Measurements from ENCODE around the gene FILIP1. TPM values are rescaled to one million over a fixed set of nuclear protein-coding genes. Genes with fewer than 3 reads are reported as not detected.

The FILIP1 gene
- total RNA-seq, 1 experiment from 2014 or later = 2.9 TPM

DNA sequence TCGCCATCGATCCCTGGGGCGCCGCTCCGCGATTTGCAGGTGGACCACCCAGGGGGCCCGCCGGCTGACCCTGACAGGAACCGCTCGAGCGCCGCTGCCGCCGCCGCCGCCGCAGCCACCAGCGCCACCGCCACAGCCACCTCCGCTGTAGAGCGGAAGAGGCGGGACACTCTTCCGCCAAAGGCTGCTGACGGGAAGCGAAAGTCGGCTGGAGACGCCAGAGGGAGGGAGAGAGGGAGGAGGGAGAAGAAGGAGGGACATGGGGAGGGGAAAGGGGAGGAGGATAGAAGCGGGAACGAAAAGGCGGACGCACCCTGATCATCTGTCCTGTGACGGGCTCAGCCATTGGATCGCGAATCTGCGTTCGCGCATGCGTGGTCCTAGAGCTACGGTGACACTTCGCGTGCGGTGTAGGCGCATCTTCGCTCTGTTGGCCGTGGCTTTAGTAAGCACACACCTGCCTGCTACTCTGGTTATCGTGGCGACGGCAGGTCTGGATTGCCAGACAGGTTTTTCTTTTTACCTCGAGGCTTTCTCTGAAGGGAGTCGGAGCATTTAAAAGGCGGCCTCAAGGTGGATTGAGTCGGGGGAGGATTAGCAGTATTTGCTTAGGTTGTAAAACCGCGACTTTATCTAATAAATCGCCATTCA lies 208.8 kb downstream of the FILIP1 start, which contains the start of gene TMEM30A:
TMEM30A (minus strand) TSS at position 161 of the 651 bp plus-strand sequence; CDS start at position 7, 154 bp downstream.
- ChIA-PET POLR2A (interaction anchor here (0.6 to 1.9 kb wide), 5 partner anchors 9 to 50 kb away, joined by 3 to 12 read pairs (median 8); partner anchors contain the start of gene COX7A2), CTCF (interaction anchor here (0.8 to 2.2 kb wide), 2 partner anchors 13 to 15 kb away, joined by 3 to 8 read pairs; no protein-coding TSS in a partner anchor)
- ATAC-seq (peak; percentile 99), DNase-seq (ENCODE audit: low spot score) (peak; percentile 97)
- Mint-ChIP-seq H3K27ac (no peak within 1 kb of the TSS), H3K4me1 (peaks cover 36% of the 10 kb centered on the region), H3K27me3 (ENCODE audit: low read depth) (no peaks in the 10 kb centered on the region), H3K9me3 (no peaks in the 10 kb centered on the region), H3K36me3 (no peaks in the 10 kb centered on the region), H3K4me3 (no peak within 1 kb of the TSS)
- TF ChIP-seq ETV6 (CRISPR knock-in tag; IDR thresholded peaks at IDR 0.05) = peak; percentile 87
- no peak for TF ChIP-seq NR2C2 (CRISPR knock-in tag; IDR thresholded peaks at IDR 0.05)
- TF ChIP-seq, protein P1, sequence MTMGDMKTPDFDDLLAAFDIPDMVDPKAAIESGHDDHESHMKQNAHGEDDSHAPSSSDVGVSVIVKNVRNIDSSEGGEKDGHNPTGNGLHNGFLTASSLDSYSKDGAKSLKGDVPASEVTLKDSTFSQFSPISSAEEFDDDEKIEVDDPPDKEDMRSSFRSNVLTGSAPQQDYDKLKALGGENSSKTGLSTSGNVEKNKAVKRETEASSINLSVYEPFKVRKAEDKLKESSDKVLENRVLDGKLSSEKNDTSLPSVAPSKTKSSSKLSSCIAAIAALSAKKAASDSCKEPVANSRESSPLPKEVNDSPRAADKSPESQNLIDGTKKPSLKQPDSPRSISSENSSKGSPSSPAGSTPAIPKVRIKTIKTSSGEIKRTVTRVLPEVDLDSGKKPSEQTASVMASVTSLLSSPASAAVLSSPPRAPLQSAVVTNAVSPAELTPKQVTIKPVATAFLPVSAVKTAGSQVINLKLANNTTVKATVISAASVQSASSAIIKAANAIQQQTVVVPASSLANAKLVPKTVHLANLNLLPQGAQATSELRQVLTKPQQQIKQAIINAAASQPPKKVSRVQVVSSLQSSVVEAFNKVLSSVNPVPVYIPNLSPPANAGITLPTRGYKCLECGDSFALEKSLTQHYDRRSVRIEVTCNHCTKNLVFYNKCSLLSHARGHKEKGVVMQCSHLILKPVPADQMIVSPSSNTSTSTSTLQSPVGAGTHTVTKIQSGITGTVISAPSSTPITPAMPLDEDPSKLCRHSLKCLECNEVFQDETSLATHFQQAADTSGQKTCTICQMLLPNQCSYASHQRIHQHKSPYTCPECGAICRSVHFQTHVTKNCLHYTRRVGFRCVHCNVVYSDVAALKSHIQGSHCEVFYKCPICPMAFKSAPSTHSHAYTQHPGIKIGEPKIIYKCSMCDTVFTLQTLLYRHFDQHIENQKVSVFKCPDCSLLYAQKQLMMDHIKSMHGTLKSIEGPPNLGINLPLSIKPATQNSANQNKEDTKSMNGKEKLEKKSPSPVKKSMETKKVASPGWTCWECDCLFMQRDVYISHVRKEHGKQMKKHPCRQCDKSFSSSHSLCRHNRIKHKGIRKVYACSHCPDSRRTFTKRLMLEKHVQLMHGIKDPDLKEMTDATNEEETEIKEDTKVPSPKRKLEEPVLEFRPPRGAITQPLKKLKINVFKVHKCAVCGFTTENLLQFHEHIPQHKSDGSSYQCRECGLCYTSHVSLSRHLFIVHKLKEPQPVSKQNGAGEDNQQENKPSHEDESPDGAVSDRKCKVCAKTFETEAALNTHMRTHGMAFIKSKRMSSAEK (CRISPR knock-in tag; IDR thresholded peaks at IDR 0.05; ENCODE audit: borderline replicate concordance) = no peak
- TF ChIP-seq, protein P2, sequence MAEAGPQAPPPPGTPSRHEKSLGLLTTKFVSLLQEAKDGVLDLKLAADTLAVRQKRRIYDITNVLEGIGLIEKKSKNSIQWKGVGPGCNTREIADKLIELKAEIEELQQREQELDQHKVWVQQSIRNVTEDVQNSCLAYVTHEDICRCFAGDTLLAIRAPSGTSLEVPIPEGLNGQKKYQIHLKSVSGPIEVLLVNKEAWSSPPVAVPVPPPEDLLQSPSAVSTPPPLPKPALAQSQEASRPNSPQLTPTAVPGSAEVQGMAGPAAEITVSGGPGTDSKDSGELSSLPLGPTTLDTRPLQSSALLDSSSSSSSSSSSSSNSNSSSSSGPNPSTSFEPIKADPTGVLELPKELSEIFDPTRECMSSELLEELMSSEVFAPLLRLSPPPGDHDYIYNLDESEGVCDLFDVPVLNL (CRISPR knock-in tag; IDR thresholded peaks at IDR 0.05; ENCODE audit: borderline replicate concordance, low read depth) = no peak
- TF ChIP-seq, protein P3, sequence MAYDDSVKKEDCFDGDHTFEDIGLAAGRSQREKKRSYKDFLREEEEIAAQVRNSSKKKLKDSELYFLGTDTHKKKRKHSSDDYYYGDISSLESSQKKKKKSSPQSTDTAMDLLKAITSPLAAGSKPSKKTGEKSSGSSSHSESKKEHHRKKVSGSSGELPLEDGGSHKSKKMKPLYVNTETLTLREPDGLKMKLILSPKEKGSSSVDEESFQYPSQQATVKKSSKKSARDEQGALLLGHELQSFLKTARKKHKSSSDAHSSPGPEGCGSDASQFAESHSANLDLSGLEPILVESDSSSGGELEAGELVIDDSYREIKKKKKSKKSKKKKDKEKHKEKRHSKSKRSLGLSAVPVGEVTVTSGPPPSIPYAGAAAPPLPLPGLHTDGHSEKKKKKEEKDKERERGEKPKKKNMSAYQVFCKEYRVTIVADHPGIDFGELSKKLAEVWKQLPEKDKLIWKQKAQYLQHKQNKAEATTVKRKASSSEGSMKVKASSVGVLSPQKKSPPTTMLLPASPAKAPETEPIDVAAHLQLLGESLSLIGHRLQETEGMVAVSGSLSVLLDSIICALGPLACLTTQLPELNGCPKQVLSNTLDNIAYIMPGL (CRISPR knock-in tag; IDR thresholded peaks at IDR 0.05) = peak; percentile 74; the same call in 1 of the 2 replicates
- TF ChIP-seq, protein P4, sequence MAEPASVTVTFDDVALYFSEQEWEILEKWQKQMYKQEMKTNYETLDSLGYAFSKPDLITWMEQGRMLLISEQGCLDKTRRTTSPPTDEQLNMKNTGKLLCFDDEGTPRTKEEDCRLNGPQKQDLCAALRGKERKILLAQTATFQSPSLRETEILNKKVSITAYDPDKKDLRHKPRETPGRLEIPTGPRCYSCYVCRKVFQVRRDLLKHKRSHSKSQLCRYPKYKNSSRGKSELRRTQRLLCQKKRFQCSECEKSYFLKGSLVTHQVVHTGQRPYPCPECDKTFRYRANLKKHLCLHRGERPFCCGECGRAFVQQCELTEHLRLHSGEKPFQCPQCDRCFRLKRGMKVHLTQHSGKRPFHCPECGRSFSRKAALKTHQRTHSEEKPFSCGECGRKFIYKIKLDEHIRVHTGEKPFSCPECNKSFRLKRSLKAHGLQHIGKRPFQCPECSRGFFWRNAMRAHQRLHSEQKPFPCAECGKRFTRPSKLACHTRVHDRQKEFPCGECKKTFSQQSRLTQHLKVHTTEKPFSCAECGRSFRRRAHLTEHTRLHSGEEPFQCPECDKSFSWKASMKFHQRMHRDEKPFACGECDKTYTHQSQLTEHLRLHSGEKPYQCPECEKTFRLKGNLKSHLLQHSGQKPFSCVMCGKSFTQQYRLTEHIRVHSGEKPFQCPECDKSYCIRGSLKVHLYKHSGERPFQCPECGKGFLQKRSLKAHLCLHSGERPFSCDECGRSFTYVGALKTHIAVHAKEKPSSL (CRISPR knock-in tag; conservative IDR thresholded peaks at IDR 0.05) = no peak
- TF ChIP-seq ZNF138 (CRISPR knock-in tag; conservative IDR thresholded peaks at IDR 0.05) = no peak
- no peak for TF ChIP-seq RORB (CRISPR knock-in tag; IDR thresholded peaks at IDR 0.05)
- TF ChIP-seq, protein P5, sequence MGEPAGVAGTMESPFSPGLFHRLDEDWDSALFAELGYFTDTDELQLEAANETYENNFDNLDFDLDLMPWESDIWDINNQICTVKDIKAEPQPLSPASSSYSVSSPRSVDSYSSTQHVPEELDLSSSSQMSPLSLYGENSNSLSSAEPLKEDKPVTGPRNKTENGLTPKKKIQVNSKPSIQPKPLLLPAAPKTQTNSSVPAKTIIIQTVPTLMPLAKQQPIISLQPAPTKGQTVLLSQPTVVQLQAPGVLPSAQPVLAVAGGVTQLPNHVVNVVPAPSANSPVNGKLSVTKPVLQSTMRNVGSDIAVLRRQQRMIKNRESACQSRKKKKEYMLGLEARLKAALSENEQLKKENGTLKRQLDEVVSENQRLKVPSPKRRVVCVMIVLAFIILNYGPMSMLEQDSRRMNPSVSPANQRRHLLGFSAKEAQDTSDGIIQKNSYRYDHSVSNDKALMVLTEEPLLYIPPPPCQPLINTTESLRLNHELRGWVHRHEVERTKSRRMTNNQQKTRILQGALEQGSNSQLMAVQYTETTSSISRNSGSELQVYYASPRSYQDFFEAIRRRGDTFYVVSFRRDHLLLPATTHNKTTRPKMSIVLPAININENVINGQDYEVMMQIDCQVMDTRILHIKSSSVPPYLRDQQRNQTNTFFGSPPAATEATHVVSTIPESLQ (CRISPR knock-in tag; IDR thresholded peaks at IDR 0.05) = no peak
- TF ChIP-seq, protein P6, sequence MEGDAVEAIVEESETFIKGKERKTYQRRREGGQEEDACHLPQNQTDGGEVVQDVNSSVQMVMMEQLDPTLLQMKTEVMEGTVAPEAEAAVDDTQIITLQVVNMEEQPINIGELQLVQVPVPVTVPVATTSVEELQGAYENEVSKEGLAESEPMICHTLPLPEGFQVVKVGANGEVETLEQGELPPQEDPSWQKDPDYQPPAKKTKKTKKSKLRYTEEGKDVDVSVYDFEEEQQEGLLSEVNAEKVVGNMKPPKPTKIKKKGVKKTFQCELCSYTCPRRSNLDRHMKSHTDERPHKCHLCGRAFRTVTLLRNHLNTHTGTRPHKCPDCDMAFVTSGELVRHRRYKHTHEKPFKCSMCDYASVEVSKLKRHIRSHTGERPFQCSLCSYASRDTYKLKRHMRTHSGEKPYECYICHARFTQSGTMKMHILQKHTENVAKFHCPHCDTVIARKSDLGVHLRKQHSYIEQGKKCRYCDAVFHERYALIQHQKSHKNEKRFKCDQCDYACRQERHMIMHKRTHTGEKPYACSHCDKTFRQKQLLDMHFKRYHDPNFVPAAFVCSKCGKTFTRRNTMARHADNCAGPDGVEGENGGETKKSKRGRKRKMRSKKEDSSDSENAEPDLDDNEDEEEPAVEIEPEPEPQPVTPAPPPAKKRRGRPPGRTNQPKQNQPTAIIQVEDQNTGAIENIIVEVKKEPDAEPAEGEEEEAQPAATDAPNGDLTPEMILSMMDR (IDR thresholded peaks at IDR 0.05) = no peak
- TF ChIP-seq FOXK1 (CRISPR knock-in tag; IDR thresholded peaks at IDR 0.05) = peak; percentile 66; the same call in 1 of the 2 replicates
- no peak for TF ChIP-seq ELF4 (CRISPR knock-in tag; IDR thresholded peaks at IDR 0.05; ENCODE audit: low read depth)
- TF ChIP-seq, protein P7, sequence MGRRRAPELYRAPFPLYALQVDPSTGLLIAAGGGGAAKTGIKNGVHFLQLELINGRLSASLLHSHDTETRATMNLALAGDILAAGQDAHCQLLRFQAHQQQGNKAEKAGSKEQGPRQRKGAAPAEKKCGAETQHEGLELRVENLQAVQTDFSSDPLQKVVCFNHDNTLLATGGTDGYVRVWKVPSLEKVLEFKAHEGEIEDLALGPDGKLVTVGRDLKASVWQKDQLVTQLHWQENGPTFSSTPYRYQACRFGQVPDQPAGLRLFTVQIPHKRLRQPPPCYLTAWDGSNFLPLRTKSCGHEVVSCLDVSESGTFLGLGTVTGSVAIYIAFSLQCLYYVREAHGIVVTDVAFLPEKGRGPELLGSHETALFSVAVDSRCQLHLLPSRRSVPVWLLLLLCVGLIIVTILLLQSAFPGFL (CRISPR knock-in tag; IDR thresholded peaks at IDR 0.05; ENCODE audit: borderline replicate concordance) = no peak
- TF ChIP-seq, protein P8, sequence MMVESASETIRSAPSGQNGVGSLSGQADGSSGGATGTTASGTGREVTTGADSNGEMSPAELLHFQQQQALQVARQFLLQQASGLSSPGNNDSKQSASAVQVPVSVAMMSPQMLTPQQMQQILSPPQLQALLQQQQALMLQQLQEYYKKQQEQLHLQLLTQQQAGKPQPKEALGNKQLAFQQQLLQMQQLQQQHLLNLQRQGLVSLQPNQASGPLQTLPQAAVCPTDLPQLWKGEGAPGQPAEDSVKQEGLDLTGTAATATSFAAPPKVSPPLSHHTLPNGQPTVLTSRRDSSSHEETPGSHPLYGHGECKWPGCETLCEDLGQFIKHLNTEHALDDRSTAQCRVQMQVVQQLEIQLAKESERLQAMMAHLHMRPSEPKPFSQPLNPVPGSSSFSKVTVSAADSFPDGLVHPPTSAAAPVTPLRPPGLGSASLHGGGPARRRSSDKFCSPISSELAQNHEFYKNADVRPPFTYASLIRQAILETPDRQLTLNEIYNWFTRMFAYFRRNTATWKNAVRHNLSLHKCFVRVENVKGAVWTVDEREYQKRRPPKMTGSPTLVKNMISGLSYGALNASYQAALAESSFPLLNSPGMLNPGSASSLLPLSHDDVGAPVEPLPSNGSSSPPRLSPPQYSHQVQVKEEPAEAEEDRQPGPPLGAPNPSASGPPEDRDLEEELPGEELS (CRISPR knock-in tag; IDR thresholded peaks at IDR 0.05) = no peak
- TF ChIP-seq ZBTB21 (CRISPR knock-in tag; IDR thresholded peaks at IDR 0.05; ENCODE audit: borderline replicate concordance) = no peak; the same call in 1 of the 2 replicates
- TF ChIP-seq ZNF232 (CRISPR knock-in tag; IDR thresholded peaks at IDR 0.05) = peak; percentile 67
- no peak for TF ChIP-seq TP53 (CRISPR knock-in tag; IDR thresholded peaks at IDR 0.05)
- TF ChIP-seq, protein P9, sequence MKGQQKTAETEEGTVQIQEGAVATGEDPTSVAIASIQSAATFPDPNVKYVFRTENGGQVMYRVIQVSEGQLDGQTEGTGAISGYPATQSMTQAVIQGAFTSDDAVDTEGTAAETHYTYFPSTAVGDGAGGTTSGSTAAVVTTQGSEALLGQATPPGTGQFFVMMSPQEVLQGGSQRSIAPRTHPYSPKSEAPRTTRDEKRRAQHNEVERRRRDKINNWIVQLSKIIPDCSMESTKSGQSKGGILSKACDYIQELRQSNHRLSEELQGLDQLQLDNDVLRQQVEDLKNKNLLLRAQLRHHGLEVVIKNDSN (CRISPR knock-in tag; IDR thresholded peaks at IDR 0.05) = peak; percentile 86
- TF ChIP-seq JUN (CRISPR knock-in tag; IDR thresholded peaks at IDR 0.05) = no peak
